Hepatocyte (in vitro differentiated cells): ENCODE measurements around the gene CD72. TPM values are rescaled to one million over a fixed set of nuclear protein-coding genes. Genes with fewer than 3 reads are reported as not detected.

Experiments used
- DNase-seq: peaks from one replicate; pipeline ENCODE4 v3.0.0-alpha.2; 2016; ENCODE audit warnings: low spot score
- H2AFZ ChIP-seq: fragments of 200-600 bp; sonication (generic); 2 replicates; pipeline ENCODE4 v1.6.0; 2016; ENCODE audit warnings: antibody characterized with exemption, mild to moderate bottlenecking
- H3K27ac ChIP-seq: fragments of 200-600 bp; sonication (generic); 2 replicates; pipeline ENCODE4 v1.5.1; 2016; ENCODE audit warnings: mild to moderate bottlenecking
- H3K27me3 ChIP-seq: fragments of 200-600 bp; sonication (generic); 2 replicates; pipeline ENCODE4 v1.6.1; 2016
- H3K36me3 ChIP-seq: fragments of 200-600 bp; sonication (generic); replicated peaks from 2 replicates; pipeline ENCODE4 v1.5.1; 2016; ENCODE audit warnings: low read depth; ENCODE audit not compliant: insufficient read depth
- H3K4me1 ChIP-seq: fragments of 200-600 bp; sonication (generic); 2 replicates; pipeline ENCODE4 v1.5.1; 2016; ENCODE audit warnings: mild to moderate bottlenecking, moderate library complexity; ENCODE audit not compliant: insufficient read depth
- H3K4me2 ChIP-seq: fragments of 200-600 bp; sonication (generic); 2 replicates; pipeline ENCODE4 v1.6.0; 2016
- H3K4me3 ChIP-seq: fragments of 200-600 bp; sonication (generic); 2 replicates; pipeline ENCODE4 v1.5.1; 2016; ENCODE audit warnings: mild to moderate bottlenecking
- H3K79me2 ChIP-seq: fragments of 200-600 bp; sonication (generic); 2 replicates; pipeline ENCODE4 v1.6.0; 2017; ENCODE audit warnings: mild to moderate bottlenecking
- H3K9me2 ChIP-seq: fragments of 200-600 bp; sonication (generic); replicated peaks from 2 replicates; pipeline ENCODE4 v1.6.0; 2017; ENCODE audit warnings: mild to moderate bottlenecking; ENCODE audit not compliant: insufficient read depth
- H3K9me3 ChIP-seq: fragments of 200-600 bp; sonication (generic); 2 replicates; pipeline ENCODE4 v1.5.1; 2016; ENCODE audit warnings: low read depth, mild to moderate bottlenecking
- H4K20me1 ChIP-seq: fragments of 200-600 bp; sonication (generic); 2 replicates; pipeline ENCODE4 v1.6.0; 2016; ENCODE audit warnings: mild to moderate bottlenecking; ENCODE audit not compliant: insufficient read depth, poor library complexity, severe bottlenecking
- EZH2 ChIP-seq: fragments of 200-600 bp; sonication (generic); IDR thresholded peaks from 2 replicates; pipeline ENCODE4 v1.6.1; 2016; ENCODE audit warnings: antibody characterized with exemption, mild to moderate bottlenecking, borderline replicate concordance
- EZH2phosphoT487 ChIP-seq: fragments of 200-600 bp; sonication (generic); IDR thresholded peaks from one replicate; pipeline ENCODE4 v1.6.1; 2018; ENCODE audit warnings: antibody characterized with exemption, mild to moderate bottlenecking, low read depth, moderate library complexity; ENCODE audit not compliant: unreplicated experiment, severe bottlenecking
- WGBS: methylation state at CpG from one replicate; pipeline ENCODE4 v1.1.6; 2016; ENCODE audit warnings: low lambda C conversion rate; ENCODE audit errors: missing lambda C conversion rate; 5-methylcytosine and 5-hydroxymethylcytosine counted together
- polyA plus RNA-seq: library from polyadenylated mRNA; unstranded; fragments of >200 nt; fragmentation: Nextera tagmentation; extraction: Ambion mirVana; gene quantifications from 2 replicates; pipeline ENCODE4 v1.2.1, GENCODE V29; 2016
- total RNA-seq: library from RNA; depleted of rRNA; stranded (reverse); fragments of >200 nt; gene quantifications from 2 replicates; pipeline ENCODE4 v1.2.3, GENCODE V29; 2014
- TF ChIP-seq, protein P1 (sequence below): fragments of 200-600 bp; sonication (generic); IDR thresholded peaks from 2 replicates; pipeline ENCODE4 v1.5.1; 2016; ENCODE audit warnings: antibody characterized with exemption, mild to moderate bottlenecking; ENCODE audit not compliant: poor library complexity

CD72 gene
- total and polyA plus RNA-seq, 2 experiments from 2014 or later: 1.1 to 1.9 TPM

DNA sequence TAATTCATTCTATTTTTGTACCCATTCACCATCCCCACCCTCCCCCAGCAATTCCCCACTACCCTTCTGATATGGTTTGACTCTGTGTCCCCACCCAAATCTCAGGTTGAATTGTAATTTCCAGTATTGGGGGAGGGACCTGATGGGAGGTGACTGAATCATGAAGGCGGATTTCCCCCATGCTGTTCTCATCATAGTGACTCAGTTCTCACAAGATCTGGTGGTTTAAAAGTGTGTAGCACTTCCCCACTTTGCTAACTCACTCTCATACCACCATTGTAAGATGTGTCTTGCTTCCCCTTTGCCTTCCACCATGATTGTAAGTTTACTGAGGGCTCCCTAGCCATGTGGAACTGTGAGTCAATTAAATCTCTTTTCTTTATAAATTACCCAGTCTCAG is 39.1 kb downstream of the CD72 start:
- DNase-seq: no peak
- Histone ChIP-seq H3K4me3 (no peak overlapping the region), H3K9me2 (no peaks in the 10 kb centered on the region), H3K27ac (no peak overlapping the region), H3K36me3 (no peaks in the 10 kb centered on the region), H4K20me1 (no peaks in the 10 kb centered on the region), H3K4me1 (no peaks in the 10 kb centered on the region), H3K27me3 (no peaks in the 10 kb centered on the region), H3K79me2 (no peaks in the 10 kb centered on the region), H3K9me3 (no peaks in the 10 kb centered on the region), H2AFZ (no peak overlapping the region), H3K4me2 (no peak overlapping the region)
- 90% methylated on average over 1 of the region's 1 CpG for WGBS
- TF ChIP-seq, protein P1, sequence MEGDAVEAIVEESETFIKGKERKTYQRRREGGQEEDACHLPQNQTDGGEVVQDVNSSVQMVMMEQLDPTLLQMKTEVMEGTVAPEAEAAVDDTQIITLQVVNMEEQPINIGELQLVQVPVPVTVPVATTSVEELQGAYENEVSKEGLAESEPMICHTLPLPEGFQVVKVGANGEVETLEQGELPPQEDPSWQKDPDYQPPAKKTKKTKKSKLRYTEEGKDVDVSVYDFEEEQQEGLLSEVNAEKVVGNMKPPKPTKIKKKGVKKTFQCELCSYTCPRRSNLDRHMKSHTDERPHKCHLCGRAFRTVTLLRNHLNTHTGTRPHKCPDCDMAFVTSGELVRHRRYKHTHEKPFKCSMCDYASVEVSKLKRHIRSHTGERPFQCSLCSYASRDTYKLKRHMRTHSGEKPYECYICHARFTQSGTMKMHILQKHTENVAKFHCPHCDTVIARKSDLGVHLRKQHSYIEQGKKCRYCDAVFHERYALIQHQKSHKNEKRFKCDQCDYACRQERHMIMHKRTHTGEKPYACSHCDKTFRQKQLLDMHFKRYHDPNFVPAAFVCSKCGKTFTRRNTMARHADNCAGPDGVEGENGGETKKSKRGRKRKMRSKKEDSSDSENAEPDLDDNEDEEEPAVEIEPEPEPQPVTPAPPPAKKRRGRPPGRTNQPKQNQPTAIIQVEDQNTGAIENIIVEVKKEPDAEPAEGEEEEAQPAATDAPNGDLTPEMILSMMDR: no peak
- no peak for TF ChIP-seq EZH2phosphoT487
- TF ChIP-seq EZH2: no peak

GRCh38 chr9:35577486-35577885 is 40.7 kb downstream of the CD72 start:
- H3K36me3 ChIP-seq: no peaks in the 10 kb centered on the region
- no peaks in the 10 kb centered on the region for H3K9me3 ChIP-seq
- no peaks in the 10 kb centered on the region for H3K79me2 ChIP-seq
- H4K20me1 ChIP-seq: no peaks in the 10 kb centered on the region
- 79% methylated on average over 5 of the region's 5 CpGs for WGBS
- H3K9me2 ChIP-seq: no peaks in the 10 kb centered on the region
- DNase-seq: no peak
- H3K27ac ChIP-seq: no peak overlapping the region
- no peak overlapping the region for H3K4me3 ChIP-seq
- H2AFZ ChIP-seq: no peak overlapping the region
- no peak overlapping the region for H3K4me2 ChIP-seq
- TF ChIP-seq, protein P1: no peak
- TF ChIP-seq EZH2 (no peak), EZH2phosphoT487 (no peak)
- no peaks in the 10 kb centered on the region for H3K4me1 ChIP-seq
- H3K27me3 ChIP-seq: no peaks in the 10 kb centered on the region

DNA sequence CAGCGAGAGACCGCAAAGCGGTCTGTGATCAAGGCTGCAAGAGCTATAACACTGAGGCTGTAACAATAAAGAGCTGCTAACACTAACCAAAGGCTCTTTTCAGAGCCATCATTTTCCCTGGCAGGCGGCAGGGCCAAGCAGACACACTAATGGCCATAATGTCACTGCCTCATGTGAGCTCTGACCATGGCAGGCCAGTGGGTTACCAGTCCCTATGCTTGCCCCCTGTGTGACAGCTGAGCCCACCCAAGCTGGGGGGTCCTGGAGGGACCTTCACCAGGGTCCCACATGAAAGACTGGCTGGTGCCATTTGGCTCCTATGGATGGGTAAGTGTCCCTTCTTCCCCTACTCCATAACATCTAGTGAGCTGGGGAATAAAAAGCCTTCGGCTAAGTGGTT is 42.7 kb downstream of the CD72 start:
- H3K27me3 ChIP-seq: no peaks in the 10 kb centered on the region
- H3K36me3 ChIP-seq: no peaks in the 10 kb centered on the region
- H3K4me2 ChIP-seq: no peak overlapping the region
- no peak overlapping the region for H3K4me3 ChIP-seq
- no peak for DNase-seq
- no peaks in the 10 kb centered on the region for H3K79me2 ChIP-seq
- no peak for TF ChIP-seq EZH2phosphoT487
- TF ChIP-seq, protein P1: no peak
- H4K20me1 ChIP-seq: no peaks in the 10 kb centered on the region
- 93% methylated on average over 5 of the region's 5 CpGs for WGBS
- no peak overlapping the region for H2AFZ ChIP-seq
- no peaks in the 10 kb centered on the region for H3K9me2 ChIP-seq
- no peak overlapping the region for H3K27ac ChIP-seq
- no peaks in the 10 kb centered on the region for H3K4me1 ChIP-seq
- H3K9me3 ChIP-seq: no peaks in the 10 kb centered on the region

- no peaks in the 10 kb centered on the region for H3K36me3 ChIP-seq
- H2AFZ ChIP-seq: no peak overlapping the region
- H3K27me3 ChIP-seq: no peaks in the 10 kb centered on the region
- H4K20me1 ChIP-seq: no peaks in the 10 kb centered on the region
- H3K9me2 ChIP-seq: no peaks in the 10 kb centered on the region
- TF ChIP-seq EZH2 (no peak), EZH2phosphoT487 (no peak)
- TF ChIP-seq, protein P1: no peak
- H3K27ac ChIP-seq: no peak overlapping the region
- no peaks in the 10 kb centered on the region for H3K9me3 ChIP-seq
- no peak for DNase-seq
- H3K79me2 ChIP-seq: no peaks in the 10 kb centered on the region
- H3K4me2 ChIP-seq: no peak overlapping the region
- no peaks in the 10 kb centered on the region for H3K4me1 ChIP-seq
- 97% methylated on average over 2 of the region's 2 CpGs for WGBS
- no peak overlapping the region for H3K4me3 ChIP-seq
Measured at GRCh38 chr9:35574578-35575122, 43.6 kb downstream of the CD72 start.
